Coronary artery (tissue), 2 donors: ENCODE results near the gene ANKRD11.

Experiments used
- DNase-seq: peaks from one replicate; pipeline ENCODE4 v3.0.0-alpha.2; 2017; ENCODE audit warnings: low spot score
- H3K27ac ChIP-seq, 2 donors: fragments of 200-600 bp; sonication (generic); one replicate each; pipeline ENCODE4 v1.5.1; 2016 to 2019
- H3K4me3 ChIP-seq: fragments of 200-600 bp; sonication (generic); 2 replicates; pipeline ENCODE4 v1.5.1; 2016; ENCODE audit warnings: mild to moderate bottlenecking, moderate library complexity
- TF ChIP-seq, protein P1 (sequence below): fragments of 200-600 bp; sonication (generic); IDR thresholded peaks from one replicate; pipeline ENCODE4 v1.5.1; 2019; ENCODE audit warnings: antibody characterized with exemption

ANKRD11 gene

GRCh38 chr16:89498839-89499238 is 8.5 kb upstream of the ANKRD11 start:
- no peak for DNase-seq
- Histone ChIP-seq H3K27ac (no peak overlapping the region), H3K4me3 (no peak overlapping the region)
- TF ChIP-seq, protein P1, sequence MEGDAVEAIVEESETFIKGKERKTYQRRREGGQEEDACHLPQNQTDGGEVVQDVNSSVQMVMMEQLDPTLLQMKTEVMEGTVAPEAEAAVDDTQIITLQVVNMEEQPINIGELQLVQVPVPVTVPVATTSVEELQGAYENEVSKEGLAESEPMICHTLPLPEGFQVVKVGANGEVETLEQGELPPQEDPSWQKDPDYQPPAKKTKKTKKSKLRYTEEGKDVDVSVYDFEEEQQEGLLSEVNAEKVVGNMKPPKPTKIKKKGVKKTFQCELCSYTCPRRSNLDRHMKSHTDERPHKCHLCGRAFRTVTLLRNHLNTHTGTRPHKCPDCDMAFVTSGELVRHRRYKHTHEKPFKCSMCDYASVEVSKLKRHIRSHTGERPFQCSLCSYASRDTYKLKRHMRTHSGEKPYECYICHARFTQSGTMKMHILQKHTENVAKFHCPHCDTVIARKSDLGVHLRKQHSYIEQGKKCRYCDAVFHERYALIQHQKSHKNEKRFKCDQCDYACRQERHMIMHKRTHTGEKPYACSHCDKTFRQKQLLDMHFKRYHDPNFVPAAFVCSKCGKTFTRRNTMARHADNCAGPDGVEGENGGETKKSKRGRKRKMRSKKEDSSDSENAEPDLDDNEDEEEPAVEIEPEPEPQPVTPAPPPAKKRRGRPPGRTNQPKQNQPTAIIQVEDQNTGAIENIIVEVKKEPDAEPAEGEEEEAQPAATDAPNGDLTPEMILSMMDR = no peak

DNA sequence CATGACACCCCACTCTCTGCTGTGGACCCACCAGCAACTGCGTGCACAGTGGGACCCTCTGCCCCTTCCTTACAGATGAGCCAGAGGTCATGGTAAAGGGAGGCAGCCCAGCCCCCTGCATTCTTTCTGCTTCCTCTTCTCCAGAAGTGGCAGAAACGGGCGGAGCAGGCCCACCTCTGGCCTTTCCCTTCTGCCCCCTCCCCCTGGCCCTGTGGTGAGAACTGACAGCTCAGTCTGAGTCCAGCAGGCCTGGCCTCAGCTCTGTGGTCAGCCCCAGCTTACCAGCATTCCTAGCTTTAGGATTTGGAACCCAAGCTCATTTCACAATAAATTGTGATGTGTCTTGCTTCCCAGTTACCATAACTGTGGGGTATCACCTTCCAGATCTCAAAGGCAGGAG is 4.8 kb upstream of the ANKRD11 start:
- no peak for DNase-seq
- TF ChIP-seq, protein P1 = no peak
- H3K4me3 ChIP-seq = no peak overlapping the region
- H3K27ac ChIP-seq = no peak overlapping the region

DNA sequence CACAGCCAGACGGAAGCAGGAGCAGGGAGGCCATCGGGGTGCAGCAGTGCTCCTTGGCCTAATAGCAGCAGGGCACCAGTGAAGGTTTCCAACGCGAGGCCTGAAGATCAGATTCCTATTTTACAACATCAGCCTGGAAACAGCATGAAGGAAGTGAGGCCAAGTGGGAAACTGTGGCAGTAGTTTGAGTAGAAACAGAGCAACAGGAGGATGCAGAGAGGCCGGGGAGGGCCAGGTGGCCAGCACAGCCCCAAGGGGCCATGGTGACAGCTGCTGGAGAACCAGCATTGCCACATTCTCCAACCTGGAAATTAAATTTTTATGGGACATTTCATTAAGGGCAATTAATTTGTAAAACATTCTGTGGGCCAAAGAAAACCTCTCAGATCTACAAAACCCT is 3.4 kb upstream of the ANKRD11 start:
- Histone ChIP-seq H3K4me3 (no peak overlapping the region), H3K27ac (no peak overlapping the region)
- no peak for DNase-seq
- TF ChIP-seq, protein P1 = no peak

DNA sequence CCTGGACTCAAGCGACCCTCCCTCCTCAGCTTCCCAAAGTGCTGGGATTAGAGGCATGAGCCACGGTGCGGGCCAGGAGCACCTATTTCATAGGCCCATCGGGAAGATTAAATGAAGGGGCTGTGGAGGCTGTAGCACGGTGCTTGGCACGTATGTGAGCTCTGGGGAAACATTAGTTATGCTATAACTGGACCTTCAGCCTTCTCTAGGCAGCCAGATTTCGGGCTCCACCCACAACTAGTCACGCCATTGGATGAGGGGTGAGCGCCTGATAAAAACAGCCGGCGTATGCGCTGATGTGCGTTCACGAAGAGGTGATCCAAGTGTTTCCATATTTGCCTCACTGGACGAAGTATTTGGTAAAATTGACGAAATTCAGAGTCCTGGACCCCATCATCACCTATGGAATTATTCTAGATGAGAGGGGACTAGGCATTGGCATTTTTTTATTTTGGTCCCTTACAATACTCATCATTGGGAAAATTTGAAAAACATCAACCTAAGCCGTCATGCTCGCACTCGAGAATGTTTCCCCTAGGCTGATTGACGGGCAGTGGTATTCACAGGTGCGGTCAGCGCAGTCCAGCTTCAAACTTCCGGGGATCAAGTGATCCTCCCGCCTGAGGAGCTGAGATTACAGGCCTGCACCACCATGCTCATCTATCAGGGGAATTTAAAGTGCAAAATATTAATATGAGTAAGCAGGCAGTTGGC is 1.8 kb upstream of the ANKRD11 start:
- no peak for DNase-seq
- Histone ChIP-seq H3K4me3 (peak overlapping the region; percentile 86), H3K27ac (no peak overlapping the region)
- TF ChIP-seq, protein P1 = no peak

DNA sequence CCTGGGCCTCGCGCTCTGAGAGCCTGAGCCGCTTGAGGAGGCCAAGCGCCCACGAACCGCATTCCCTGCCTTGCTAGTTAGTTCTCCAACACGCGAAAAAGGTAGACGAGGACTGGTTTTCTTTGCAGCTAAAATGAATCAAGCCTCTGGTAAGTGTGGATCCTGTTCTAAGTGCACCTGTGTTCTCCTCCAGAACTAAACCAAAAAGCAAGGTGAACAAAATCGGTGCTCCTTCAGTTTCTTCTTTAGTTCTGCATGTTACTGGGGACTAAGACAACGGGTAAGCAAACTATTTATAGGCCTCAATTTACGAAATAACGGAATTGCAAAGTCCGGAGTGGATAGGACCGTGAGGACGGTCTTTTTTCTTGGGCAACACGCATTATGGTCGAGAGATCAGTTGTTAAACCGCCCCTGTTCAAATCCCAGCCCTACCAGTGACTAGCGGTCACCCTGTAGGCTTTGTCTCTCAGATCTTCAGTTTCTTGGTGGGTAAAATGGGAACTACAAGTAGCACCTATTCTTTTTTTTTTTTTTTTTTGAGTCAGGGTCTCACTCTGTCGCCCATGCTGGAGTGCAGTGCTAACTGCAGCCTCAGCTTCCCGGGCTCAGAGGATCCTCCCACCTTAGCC is 993 bp upstream of the ANKRD11 start:
- H3K27ac ChIP-seq = peak overlapping the region; percentile 92 to 99
- peak overlapping the region; percentile 86 for H3K4me3 ChIP-seq
- no peak for DNase-seq
- TF ChIP-seq, protein P1 = no peak

DNA sequence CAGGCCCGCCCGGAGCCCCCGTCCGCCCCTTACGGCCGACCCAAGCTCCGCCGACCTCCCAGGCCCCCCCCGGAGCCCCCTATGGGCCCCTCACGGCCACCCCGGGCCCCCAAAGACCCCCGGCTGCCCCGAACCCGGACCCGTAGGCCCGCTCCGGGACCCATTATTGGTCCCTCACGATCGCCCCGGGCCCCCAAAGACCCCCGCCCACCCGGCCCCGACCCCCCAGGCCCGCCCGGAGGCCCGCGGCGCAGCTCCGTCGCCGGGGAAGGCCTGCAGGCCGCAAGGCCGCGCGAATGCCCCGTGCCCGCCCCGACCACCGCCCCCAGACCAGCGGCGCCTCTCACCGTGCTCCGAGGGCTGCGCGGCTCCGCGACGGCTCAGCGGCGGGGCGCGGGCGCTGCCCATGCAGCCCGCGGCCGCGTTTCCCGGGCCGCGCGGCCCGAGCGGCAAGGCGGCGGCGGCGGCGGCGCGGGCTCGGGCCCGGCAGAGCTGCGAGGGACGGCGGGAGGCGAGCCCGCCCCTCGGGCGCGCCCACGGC is 393 bp downstream of the ANKRD11 start:
- Histone ChIP-seq H3K4me3 (peak overlapping the region; percentile 97), H3K27ac (peak overlapping the region; percentile 99)
- TF ChIP-seq, protein P1 = no peak
- no peak for DNase-seq
